Ishikawa (cell line): ENCODE results near the gene HGS.

Source experiments
- CREB1 ChIP-seq: IDR thresholded peaks from 2 replicates; pipeline ENCODE4 v1.6.1; 2012; ENCODE audit warnings: low read depth
- EP300 ChIP-seq: IDR thresholded peaks from 2 replicates; pipeline ENCODE4 v1.6.1; 2012; ENCODE audit warnings: borderline replicate concordance
- FOXM1 ChIP-seq: IDR thresholded peaks from 2 replicates; pipeline ENCODE4 v1.6.1; 2012; ENCODE audit warnings: low read depth, borderline replicate concordance
- RAD21 ChIP-seq: IDR thresholded peaks from 2 replicates; pipeline ENCODE4 v1.6.1; 2012; ENCODE audit warnings: low read depth
- TAF1 ChIP-seq: IDR thresholded peaks from 2 replicates; pipeline ENCODE4 v1.6.1; 2012; ENCODE audit warnings: low read depth, mild to moderate bottlenecking
- YY1 ChIP-seq: IDR thresholded peaks from 2 replicates; pipeline ENCODE4 v1.6.1; 2012; ENCODE audit warnings: low read depth
- TF ChIP-seq, protein P1 (sequence below): IDR thresholded peaks from 2 replicates; pipeline ENCODE4 v1.6.1; 2012
- TF ChIP-seq, protein P2 (sequence below): IDR thresholded peaks from 2 replicates; pipeline ENCODE4 v1.6.1; 2012; ENCODE audit warnings: low read depth, mild to moderate bottlenecking

DNA sequence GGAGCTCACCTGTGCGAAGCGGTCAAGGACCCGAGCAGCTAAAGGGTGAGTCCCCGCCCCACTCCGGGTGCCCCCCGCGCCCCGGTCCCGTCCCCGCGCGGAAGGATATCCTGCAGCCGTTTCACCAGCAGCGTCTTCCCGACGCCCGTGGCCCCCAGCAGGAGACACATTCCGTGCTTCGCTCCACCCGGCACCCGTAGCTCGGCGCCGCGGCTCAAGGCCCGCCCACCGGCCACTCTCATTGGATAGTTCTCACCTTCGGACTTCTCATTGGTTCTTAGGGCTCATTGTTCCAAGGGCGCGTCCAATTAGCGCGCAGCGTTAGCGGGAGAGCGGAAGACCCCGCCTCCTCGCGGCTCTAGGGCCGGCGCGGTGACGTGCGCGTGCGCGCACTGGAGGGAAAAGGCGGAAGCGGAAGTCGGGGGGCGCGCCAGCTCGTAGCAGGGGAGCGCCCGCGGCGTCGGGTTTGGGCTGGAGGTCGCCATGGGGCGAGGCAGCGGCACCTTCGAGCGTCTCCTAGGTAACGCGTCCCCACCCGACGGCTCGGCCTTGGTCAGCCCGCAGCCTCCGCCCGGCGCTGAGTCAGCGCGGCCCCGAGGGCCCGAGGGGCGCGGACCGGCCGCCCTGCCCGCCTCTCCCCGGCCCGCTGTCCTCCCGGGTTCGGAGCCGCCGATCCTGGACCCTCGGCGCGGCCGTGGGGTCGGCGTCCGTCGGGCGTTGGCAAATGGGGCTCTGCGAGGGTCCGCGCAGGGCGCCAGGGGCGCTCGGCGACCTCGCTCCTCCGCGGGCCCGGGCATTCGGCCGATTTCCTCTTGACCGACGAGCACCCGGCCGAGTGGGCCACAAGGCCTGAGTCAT lies at the start of gene HGS, which contains the start of gene ARL16:
- no peak for TF ChIP-seq RAD21
- no peak for TF ChIP-seq EP300
- TF ChIP-seq FOXM1: no peak
- peak; percentile 53; the same call in 1 of the 2 replicates for TF ChIP-seq CREB1
- TF ChIP-seq, protein P1, sequence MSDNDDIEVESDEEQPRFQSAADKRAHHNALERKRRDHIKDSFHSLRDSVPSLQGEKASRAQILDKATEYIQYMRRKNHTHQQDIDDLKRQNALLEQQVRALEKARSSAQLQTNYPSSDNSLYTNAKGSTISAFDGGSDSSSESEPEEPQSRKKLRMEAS: peak; percentile 70
- TF ChIP-seq YY1: 0 out of 2 replicates have a peak, but pooled peaks have one; percentile 54
- TF ChIP-seq, protein P2, sequence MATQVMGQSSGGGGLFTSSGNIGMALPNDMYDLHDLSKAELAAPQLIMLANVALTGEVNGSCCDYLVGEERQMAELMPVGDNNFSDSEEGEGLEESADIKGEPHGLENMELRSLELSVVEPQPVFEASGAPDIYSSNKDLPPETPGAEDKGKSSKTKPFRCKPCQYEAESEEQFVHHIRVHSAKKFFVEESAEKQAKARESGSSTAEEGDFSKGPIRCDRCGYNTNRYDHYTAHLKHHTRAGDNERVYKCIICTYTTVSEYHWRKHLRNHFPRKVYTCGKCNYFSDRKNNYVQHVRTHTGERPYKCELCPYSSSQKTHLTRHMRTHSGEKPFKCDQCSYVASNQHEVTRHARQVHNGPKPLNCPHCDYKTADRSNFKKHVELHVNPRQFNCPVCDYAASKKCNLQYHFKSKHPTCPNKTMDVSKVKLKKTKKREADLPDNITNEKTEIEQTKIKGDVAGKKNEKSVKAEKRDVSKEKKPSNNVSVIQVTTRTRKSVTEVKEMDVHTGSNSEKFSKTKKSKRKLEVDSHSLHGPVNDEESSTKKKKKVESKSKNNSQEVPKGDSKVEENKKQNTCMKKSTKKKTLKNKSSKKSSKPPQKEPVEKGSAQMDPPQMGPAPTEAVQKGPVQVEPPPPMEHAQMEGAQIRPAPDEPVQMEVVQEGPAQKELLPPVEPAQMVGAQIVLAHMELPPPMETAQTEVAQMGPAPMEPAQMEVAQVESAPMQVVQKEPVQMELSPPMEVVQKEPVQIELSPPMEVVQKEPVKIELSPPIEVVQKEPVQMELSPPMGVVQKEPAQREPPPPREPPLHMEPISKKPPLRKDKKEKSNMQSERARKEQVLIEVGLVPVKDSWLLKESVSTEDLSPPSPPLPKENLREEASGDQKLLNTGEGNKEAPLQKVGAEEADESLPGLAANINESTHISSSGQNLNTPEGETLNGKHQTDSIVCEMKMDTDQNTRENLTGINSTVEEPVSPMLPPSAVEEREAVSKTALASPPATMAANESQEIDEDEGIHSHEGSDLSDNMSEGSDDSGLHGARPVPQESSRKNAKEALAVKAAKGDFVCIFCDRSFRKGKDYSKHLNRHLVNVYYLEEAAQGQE: no peak
- TF ChIP-seq TAF1: peak; percentile 60; the same call in 1 of the 2 replicates
